Nucleus accumbens (tissue), 56 donors: ENCODE measurements around the gene BCL7B.
A peak's percentile ranks its signal among the peaks of the same experiment; 100 is the strongest.
"Not testable (repeated sequence)": the region's sequence is repeated elsewhere in the genome, so short reads cannot be mapped to it uniquely, and the experiment has no call there.

Experiments used
- DNase-seq, 56 donors: peaks; one replicate each; lab custom pipeline; 2025; lab: John Stamatoyannopoulos, UW

BCL7B gene

GRCh38 chr7:73507556-73507955 lies 49.9 kb downstream of the BCL7B start:
- no peak for DNase-seq

- DNase-seq: peak in 28 of 56 donors; percentile 0 to 72 (median 15)
Measured at GRCh38 chr7:73504920-73505319, 52.6 kb downstream of the BCL7B start.

- DNase-seq: no peak
Measured at GRCh38 chr7:73504017-73504416, 53.5 kb downstream of the BCL7B start.

- DNase-seq: no peak
Measured at GRCh38 chr7:73503229-73503628, 54.3 kb downstream of the BCL7B start.

GRCh38 chr7:73496626-73497025 lies 60.9 kb downstream of the BCL7B start:
- no peak for DNase-seq

GRCh38 chr7:73495507-73495906 lies 62.0 kb downstream of the BCL7B start:
- not testable (repeated sequence) for DNase-seq

GRCh38 chr7:73489976-73490375 lies 67.5 kb downstream of the BCL7B start:
- no peak for DNase-seq

- DNase-seq: no peak
Measured at GRCh38 chr7:73487486-73487885, 70.0 kb downstream of the BCL7B start.
